K562 (cell line): ENCODE measurements around the gene GORASP2. TPM values are rescaled to one million over a fixed set of nuclear protein-coding genes. Genes with fewer than 3 reads are reported as not detected.
A peak's percentile ranks its signal among the peaks of the same experiment; 100 is the strongest.

Experiments
- ARID1B ChIP-seq: fragments of 450-650 bp; IDR thresholded peaks from 2 replicates; pipeline ENCODE4 v1.6.1; 2016; ENCODE audit warnings: antibody characterized with exemption, mild to moderate bottlenecking, inconsistent platforms
- ATF1 ChIP-seq, 2 experiments: fragments of 450-650 bp in 1 of 2; IDR thresholded peaks; 2 replicates each; pipeline ENCODE4 v1.6.1; 2016; ENCODE audit warnings: missing compliant biosample characterization in 1 of 2, missing genetic modification characterization in 1 of 2
- BRCA1 ChIP-seq, 2 experiments: fragments of 450-650 bp in 1 of 2; sonication (generic) in 1 of 2; formaldehyde crosslinking in 1 of 2; IDR thresholded peaks; 2 replicates each; pipeline versions ENCODE4 v1.5.0 to v1.6.1; 2017 to 2020; ENCODE audit warnings: mild to moderate bottlenecking in 1 of 2, missing genetic modification reagents in 1 of 2
- CC2D1A ChIP-seq: fragments of 450-650 bp; IDR thresholded peaks from 2 replicates; pipeline ENCODE4 v1.6.1; 2017; ENCODE audit warnings: mild to moderate bottlenecking
- FOXK1 ChIP-seq: sonication (generic); formaldehyde crosslinking; IDR thresholded peaks from 2 replicates; pipeline ENCODE4 v1.8.0; 2022; ENCODE audit warnings: missing genetic modification reagents, mild to moderate bottlenecking, borderline replicate concordance
- IFI16 ChIP-seq: fragments of 250-450 bp; sonication (Bioruptor Pico); IDR thresholded peaks from 2 replicates; pipeline ENCODE4 v2.1.2; 2022; ENCODE audit warnings: mild to moderate bottlenecking, inconsistent platforms
- NELFE ChIP-seq: IDR thresholded peaks from 2 replicates; pipeline ENCODE4 v1.6.1; 2011; ENCODE audit warnings: mild to moderate bottlenecking; ENCODE audit not compliant: insufficient read depth, insufficient read length
- PCBP2 ChIP-seq: fragments of 200-400 bp; formaldehyde crosslinking; IDR thresholded peaks from 2 replicates; pipeline ENCODE4 v1.6.1; 2018; ENCODE audit warnings: low read length, low read depth, mild to moderate bottlenecking, moderate library complexity; ENCODE audit not compliant: poor library complexity, severe bottlenecking
- SIX5 ChIP-seq, 2 experiments: IDR thresholded peaks; 2 replicates each; pipeline ENCODE4 v1.6.1; 2011; ENCODE audit warnings: low read length in 2 of 2, borderline replicate concordance in 1 of 2, low read depth in 1 of 2, mild to moderate bottlenecking in 1 of 2, moderate library complexity in 1 of 2; ENCODE audit not compliant: insufficient read depth in 1 of 2
- TAF7 ChIP-seq: fragments of 450-650 bp; IDR thresholded peaks from 2 replicates; pipeline ENCODE4 v1.6.1; 2016; ENCODE audit warnings: missing genetic modification characterization, missing compliant biosample characterization
- TRIM24 ChIP-seq, 2 experiments: fragments of 450-650 bp; IDR thresholded peaks; 2 replicates each; pipeline ENCODE4 v1.6.1; 2016
- ZBTB1 ChIP-seq: sonication (generic); formaldehyde crosslinking; IDR thresholded peaks from 2 replicates; pipeline ENCODE4 v1.8.1; 2023; ENCODE audit warnings: missing genetic modification reagents, low read depth, mild to moderate bottlenecking, borderline replicate concordance
- ZNF174 ChIP-seq: fragments of 250-450 bp; sonication (Bioruptor Pico); IDR thresholded peaks from 2 replicates; pipeline ENCODE4 v1.4.0; 2020; ENCODE audit warnings: mild to moderate bottlenecking
- ZNF436 ChIP-seq: fragments of 250-450, 450-650 bp; sonication (Bioruptor Pico); formaldehyde crosslinking; IDR thresholded peaks from 2 replicates; pipeline ENCODE4 v1.7.0; 2020; ENCODE audit warnings: mild to moderate bottlenecking
- polyA plus RNA-seq, 8 experiments: library from polyadenylated mRNA; depleted of rRNA in 4 of 8; stranded (reverse) in 5 of 8; unstranded in 3 of 8; fragments of >200 nt; fragmentation: Nextera tagmentation in 2 of 8; fragmentation: Illumina TruSeq in 1 of 8; extraction: Ambion mirVana in 2 of 8; extraction: Trizol in 1 of 8; gene quantifications; 2 replicates each; pipeline versions ENCODE4 v1.2.1 to v1.2.3, GENCODE V29; 2011 to 2014; ENCODE audit warnings: inconsistent platforms in 1 of 8, missing spikeins in 1 of 8
- total RNA-seq, 7 experiments: library from RNA; depleted of rRNA in 6 of 7; stranded (reverse); fragments of >200 nt in 6 of 7; fragmentation: Illumina TruSeq in 2 of 7; extraction: Trizol in 2 of 7; gene quantifications; 2 replicates each; pipeline versions ENCODE4 v1.2.1 to v1.2.3, GENCODE V29; 2011 to 2021; ENCODE audit warnings: low replicate concordance in 1 of 7
- TF ChIP-seq, protein P1 (sequence below), 2 experiments: fragments of 450-650 bp in 1 of 2; sonication (generic) in 1 of 2; formaldehyde crosslinking in 1 of 2; IDR thresholded peaks in 1 of 2; conservative IDR thresholded peaks in 1 of 2; 2 replicates each; pipeline versions ENCODE4 v1.6.1 to v1.8.1; 2016 to 2023; ENCODE audit warnings: mild to moderate bottlenecking in 2 of 2, moderate library complexity in 2 of 2, inconsistent platforms in 1 of 2, missing genetic modification reagents in 1 of 2
- TF ChIP-seq, protein P2 (sequence below), 2 experiments: fragments of 450-650 bp in 1 of 2; sonication (generic) in 1 of 2; formaldehyde crosslinking in 1 of 2; IDR thresholded peaks; 2 replicates each; pipeline versions ENCODE4 v1.7.1 to v1.9.0; 2016 to 2022; ENCODE audit warnings: inconsistent platforms in 1 of 2, mild to moderate bottlenecking in 1 of 2, missing genetic modification reagents in 1 of 2

The GORASP2 gene
- total and polyA plus RNA-seq, 9 of the 15 experiments (the other 6 are each of a cell fraction or from before 2014, with no cell fraction given) = 27.4 to 180 (median 59.6) TPM

DNA sequence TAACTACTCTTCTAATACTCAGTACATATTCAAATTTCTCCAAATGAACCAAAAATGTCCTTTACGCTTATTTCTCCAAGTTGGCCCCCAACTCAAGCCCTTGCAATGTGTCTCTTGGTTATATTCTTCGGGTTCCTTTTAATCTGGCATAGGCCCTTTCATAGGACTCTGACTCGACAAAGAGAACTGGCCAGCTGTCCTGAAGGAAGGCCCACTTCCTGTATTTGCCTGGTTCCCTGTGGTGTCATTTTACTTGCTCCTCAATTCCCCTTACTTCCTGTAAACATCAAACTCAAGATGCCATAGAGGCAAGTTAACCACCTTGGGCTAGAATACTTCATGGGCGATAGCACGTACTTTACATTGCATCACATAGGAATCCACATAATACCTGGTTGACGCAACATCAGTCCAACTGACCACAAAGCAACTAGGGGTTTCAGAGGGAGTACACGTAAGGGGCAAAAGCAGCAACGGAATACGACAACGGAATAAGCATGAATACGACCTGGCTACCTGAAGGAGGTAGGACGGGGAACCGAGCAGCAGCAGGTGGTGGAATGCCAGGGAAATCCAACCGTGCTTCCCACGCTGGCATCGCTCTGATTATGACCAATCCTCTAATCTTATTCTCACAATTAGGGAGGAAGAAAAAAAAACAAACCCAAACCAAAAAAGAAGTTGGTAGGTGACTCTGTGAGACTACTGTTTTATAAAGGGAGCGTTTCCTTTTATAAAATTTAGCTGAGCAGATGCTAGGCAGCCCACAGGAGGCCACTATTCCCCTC is 823 bp upstream of the GORASP2 start (continued):
- TF ChIP-seq ZBTB1 (CRISPR knock-in tag) (no peak), ATF1 (CRISPR knock-in tag; IDR thresholded peaks at IDR 0.05) (no peak), ATF1 (tag; IDR thresholded peaks at IDR 0.05) (no peak), CC2D1A (no peak), BRCA1 (IDR thresholded peaks at IDR 0.05) (no peak), BRCA1 (CRISPR knock-in tag; IDR thresholded peaks at IDR 0.05) (0 out of 2 replicates have a peak, but pooled peaks have one; percentile 34), NELFE (no peak), ZNF174 (no peak), TAF7 (tag) (no peak), FOXK1 (CRISPR knock-in tag) (peak; percentile 41; the same call in 1 of the 2 replicates), PCBP2 (no peak), IFI16 (0 out of 2 replicates have a peak, but pooled peaks have one; percentile 30), TRIM24 (IDR thresholded peaks at IDR 0.05) (peak; percentile 41 to 64; a peak in 3 of 4 replicates), SIX5 (IDR thresholded peaks at IDR 0.05; ENCODE audit: borderline replicate concordance in 1 of 2, insufficient read depth in 1 of 2, low read depth in 1 of 2, low read length in 2 of 2) (0 out of 4 replicates have a peak, but pooled peaks of 1 of the 2 experiments have one; percentile 1), ARID1B (no peak), ZNF436 (CRISPR knock-in tag) (no peak)
- TF ChIP-seq, protein P1, sequence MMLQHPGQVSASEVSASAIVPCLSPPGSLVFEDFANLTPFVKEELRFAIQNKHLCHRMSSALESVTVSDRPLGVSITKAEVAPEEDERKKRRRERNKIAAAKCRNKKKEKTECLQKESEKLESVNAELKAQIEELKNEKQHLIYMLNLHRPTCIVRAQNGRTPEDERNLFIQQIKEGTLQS (IDR thresholded peaks at IDR 0.05) = peak; percentile 57
- TF ChIP-seq, protein P1 (CRISPR knock-in tag; conservative IDR thresholded peaks at IDR 0.05) = no peak
- TF ChIP-seq, protein P2, sequence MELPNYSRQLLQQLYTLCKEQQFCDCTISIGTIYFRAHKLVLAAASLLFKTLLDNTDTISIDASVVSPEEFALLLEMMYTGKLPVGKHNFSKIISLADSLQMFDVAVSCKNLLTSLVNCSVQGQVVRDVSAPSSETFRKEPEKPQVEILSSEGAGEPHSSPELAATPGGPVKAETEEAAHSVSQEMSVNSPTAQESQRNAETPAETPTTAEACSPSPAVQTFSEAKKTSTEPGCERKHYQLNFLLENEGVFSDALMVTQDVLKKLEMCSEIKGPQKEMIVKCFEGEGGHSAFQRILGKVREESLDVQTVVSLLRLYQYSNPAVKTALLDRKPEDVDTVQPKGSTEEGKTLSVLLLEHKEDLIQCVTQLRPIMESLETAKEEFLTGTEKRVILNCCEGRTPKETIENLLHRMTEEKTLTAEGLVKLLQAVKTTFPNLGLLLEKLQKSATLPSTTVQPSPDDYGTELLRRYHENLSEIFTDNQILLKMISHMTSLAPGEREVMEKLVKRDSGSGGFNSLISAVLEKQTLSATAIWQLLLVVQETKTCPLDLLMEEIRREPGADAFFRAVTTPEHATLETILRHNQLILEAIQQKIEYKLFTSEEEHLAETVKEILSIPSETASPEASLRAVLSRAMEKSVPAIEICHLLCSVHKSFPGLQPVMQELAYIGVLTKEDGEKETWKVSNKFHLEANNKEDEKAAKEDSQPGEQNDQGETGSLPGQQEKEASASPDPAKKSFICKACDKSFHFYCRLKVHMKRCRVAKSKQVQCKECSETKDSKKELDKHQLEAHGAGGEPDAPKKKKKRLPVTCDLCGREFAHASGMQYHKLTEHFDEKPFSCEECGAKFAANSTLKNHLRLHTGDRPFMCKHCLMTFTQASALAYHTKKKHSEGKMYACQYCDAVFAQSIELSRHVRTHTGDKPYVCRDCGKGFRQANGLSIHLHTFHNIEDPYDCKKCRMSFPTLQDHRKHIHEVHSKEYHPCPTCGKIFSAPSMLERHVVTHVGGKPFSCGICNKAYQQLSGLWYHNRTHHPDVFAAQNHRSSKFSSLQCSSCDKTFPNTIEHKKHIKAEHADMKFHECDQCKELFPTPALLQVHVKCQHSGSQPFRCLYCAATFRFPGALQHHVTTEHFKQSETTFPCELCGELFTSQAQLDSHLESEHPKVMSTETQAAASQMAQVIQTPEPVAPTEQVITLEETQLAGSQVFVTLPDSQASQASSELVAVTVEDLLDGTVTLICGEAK (IDR thresholded peaks at IDR 0.05) = 0 out of 2 replicates have a peak, but pooled peaks have one; percentile 10
- TF ChIP-seq, protein P2 (CRISPR knock-in tag; IDR thresholded peaks at IDR 0.05) = no peak
